GM18502 (cell line): Measurements from ENCODE around the gene LAMTOR4.

Experiments used
- ATAC-seq: cut with Tn5 transposase; IDR thresholded peaks from one replicate; pipeline ENCODE4 v1.9.1; 2021; ENCODE audit warnings: mild to moderate bottlenecking; ENCODE audit not compliant: unreplicated experiment, poor library complexity

The LAMTOR4 gene

DNA sequence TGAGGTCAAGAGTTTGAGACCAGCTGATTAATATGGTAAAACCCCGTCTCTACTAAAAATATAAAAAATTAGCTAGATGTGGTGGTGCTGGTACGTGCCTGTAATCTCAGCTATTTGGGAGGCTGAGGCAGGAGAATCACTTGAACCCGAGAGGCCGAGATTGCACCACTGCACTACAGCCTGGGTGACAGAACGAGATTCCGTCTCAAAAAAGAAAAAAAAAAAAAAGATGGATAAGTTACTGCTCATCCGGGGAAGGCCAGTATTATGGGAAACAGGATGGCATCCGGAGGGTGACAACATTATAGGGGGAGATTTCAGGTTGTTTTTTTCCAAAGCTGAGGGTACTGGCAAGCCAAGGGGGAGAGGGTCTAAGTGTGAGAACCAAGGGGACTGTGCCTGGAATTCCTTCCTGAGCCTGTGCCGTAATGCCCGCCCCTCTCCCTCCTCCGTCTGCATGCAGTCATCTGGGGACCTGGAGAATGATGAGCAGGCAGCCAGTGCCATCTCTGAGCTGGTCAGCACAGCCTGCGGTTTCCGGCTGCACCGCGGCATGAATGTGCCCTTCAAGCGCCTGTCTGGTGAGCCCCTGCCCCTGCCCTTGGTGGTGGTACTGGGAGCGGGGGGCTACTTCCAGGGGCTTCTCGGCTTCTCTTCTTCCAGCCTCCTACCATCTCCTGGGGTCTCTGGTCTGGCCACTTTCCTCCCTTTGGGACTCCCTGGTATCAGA is 4.4 kb downstream of the LAMTOR4 start:
- ATAC-seq = no peak

DNA sequence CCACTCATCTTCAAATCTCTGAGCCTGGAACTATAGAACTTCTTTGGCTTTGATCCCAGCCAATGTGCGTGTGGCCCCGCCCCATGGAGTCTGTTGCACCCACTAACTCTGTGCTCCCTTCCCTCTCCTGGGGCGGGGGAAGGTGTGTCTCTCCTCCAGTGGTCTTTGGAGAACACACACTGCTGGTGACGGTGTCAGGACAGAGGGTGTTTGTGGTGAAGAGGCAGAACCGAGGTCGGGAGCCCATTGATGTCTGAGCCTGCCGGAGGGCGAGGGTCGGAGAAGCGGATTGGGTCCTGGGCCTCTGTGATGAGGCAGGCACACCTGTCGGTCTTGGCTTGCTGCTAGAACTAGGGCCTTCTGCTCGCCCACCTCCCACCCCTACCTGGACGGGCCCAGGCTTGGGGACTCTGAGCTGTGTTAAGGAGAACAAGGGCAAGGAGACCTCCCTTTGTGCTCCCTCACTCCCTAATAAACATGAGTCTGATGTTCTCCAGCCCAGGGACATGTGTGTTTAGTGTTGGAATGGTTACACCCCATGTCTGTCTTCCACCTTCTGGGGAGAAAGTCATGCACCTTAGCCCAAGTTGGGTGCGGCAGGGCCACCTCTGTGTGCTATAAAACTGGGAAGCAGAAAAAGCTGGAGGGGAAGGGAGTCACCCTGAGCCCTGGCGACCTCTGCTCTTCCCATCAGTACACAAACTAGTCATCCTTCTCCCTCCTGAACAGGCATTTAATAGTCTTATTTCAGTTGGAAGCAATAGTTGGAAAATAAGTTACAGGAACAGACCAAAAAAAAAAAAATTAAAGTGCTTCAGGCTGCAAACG is 5.2 kb downstream of the LAMTOR4 start:
- no peak for ATAC-seq

DNA sequence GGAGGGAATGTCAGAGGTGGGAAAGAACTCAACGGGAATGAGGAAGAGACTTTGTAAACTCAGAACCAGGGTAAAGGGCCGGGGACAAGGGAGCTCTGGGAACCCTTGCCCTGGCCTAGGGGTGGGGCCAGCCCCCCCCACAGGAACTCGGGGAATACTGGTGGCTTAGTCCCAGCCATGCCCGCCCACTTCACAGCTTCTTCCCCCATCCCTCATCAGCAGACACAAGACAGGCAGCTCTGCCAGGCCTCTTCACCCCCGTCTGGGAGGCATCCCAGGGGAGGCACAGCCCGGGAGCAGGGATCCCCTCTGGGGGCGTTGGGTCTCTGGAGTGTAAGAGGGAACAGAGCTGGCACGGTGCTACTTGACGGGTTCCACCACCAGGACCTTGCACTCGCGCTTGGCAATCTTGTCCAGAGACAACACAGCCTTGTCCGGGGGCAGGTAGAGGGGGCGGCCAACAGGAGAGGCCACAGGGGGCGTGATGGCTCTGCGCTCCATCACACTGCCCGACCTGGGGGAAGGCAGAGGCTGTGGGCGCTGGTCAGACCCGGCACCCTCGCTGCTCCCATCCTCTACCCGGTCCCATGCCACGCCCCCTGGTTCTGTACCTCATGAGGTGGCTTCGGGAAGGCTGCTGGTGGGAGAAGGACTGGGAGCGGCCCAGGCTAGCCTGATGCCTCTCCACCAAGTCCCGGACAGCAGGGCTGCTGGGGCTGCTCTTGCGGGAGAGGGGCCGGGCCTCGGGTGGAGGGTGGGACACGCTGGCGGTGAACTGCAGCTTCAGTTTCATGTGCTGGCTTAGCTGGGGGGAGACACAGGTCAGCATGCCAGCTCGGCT is 6.2 kb downstream of the LAMTOR4 start:
- no peak for ATAC-seq

DNA sequence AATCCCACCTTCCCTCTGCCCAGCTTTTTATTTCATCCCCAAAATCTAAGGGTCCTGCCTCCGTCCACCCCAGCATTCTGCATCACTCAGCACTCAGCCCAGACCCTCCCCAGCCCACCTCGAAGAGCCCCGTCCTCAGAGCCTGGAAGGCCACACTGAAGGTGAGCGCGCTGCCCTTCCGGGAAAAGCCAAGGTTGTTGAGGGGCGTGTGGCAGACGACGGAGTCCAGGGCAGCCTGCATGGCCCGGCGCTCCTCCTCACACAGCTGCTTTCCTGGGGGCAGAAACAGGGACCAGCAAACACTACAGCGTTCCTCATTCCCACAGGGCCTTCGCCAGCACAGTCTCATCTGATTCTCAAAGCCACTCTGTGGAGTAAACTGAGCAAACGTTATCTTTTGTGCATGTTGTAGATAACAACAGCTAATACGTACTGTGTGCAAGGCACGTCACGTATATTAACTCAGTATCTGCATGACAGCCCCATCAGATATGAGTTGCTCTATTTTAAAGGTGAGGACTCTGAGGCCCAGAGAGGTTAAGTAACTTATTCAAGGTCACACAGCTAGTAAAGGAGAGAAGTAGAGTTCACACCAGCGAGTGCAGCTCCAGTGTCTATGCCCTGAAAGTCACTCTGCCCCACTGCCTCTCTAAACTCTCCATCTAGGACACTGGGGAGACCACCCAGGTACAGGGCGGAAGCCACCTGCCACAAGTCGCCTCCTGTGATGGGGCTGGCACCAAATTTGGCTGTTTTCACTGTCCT is 7.0 kb downstream of the LAMTOR4 start:
- no peak for ATAC-seq

DNA sequence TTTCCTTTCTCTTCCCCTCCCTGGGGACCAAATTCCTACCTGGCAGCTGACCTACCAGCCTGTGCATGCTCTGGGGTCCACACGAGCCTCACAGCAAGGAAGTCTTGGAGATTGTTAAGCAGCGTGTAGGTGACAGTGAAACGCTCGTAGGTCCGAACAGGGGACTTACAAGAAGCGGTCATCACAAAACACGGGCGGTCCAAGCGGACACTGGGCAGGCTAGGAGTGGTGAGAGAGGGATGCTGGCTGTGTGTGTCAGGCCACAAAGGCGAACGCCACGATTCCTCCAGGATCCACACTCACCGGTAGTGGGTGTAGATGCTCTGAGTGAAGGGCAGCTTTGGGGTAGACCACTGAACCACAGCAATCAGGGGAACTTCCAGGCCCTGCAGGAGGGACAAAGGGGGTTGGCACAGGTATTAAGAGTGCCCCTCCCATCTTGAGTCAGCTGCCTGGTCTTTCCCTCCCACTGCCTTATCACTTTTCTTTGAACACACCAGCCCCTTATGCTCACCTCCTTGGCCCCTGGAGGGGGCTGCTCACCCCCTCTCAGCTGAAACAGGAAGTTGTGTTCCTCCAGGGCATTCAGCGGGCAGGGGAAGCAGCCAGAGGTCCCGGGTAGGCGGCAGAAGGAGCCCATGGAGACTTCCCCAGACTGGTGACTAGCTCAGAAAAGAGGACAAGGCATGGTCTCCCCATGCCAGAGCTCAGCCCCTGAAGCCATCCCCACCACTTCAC is 7.8 kb downstream of the LAMTOR4 start:
- no peak for ATAC-seq

DNA sequence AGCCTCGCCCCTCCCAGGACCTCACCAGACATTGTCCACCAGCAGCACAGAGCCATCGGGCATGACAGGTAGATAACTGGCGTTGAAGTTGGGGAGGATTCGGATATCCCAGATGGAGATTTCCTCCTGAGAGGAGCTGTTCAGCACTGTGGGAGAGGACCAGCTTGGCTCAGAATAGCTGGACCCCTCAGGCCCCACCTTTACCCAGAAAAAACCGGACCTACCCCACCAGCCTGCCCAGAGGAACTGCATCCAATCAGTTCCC is 8.3 kb downstream of the LAMTOR4 start:
- no peak for ATAC-seq

DNA sequence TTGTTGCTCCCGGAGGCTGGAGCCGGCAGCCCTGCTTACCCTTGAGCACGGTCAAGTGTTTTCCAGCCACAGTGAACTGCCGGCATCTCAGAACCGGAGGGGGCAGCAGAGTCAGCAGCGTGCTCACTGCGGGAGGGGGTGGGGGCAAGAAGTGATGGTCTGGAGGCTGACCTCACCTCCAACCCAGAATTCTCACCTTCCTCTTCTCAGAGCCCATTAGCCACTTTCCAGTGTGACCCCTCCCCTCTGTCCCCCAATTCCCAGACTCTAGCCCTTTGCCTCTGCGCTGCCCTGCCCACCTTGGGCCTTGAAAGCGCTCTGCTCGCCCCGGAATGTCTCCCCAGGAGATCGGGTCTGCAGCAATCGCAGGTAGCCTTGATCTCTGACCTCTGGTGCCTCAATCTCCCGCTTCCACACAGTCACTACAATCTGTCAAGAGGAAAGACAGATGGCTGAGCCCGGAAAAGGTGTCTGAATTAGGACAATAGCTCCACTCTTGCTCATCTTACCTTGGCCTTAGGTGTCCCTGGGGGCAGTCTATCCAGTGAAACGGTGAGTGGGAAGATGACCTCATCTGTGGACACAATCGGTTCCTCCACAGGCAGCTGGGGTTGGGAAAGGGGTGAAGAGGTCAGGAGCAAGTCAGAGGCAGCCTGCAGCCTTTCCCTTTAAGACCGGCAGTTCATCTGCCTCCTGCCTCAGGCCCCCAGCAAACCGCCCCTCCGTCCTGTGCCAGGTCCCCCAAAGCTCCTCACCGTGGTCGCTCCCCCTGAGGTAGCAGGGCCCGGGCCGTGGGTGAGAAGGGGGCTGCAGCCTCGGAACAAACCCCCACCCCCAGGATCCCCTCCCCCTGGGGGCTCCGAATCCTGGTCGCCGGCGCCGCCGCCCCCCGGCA is 8.9 kb downstream of the LAMTOR4 start:
- ATAC-seq = no peak

DNA sequence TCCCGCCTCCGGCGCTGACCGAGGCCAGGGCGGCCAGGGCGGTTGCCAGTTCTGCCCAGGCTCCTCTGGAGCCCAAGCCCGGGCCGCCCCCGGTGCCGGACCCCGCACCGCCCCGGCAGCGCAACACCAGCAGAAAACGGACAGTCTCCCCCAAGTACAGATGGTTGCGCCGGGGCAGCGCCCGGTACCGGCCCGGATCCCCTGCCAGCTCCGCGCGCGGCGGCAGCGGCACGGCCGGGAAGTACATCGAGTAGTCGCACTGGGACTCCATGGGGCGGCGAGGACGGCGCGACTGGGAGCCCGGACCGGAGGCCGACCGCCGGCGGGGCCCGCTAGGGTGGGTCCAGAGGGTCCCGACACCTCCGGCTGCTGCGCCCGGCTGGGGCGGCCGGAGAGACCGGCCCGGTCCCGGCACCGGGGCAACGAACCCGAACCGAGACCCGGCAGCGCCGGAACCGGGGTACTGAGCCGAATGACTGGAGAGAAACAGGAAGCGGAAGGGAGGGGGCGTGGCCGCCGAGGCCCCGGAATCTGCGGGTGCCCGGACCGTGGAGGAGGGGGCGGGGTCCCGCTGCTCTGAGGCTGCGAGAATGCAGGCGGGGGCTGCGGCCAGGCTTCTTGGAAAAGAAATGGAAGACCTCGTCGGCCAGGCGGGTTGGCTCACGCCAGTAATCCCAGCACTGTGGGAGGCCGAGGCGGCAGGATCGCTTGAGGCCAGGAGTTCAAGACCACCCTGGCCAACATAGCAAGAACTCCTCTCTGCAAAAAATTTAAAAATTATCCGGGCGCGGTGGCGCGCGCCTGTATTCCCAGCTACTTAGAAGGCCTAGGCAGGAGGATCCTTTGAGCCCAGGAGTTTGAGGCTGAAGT is 9.7 kb downstream of the LAMTOR4 start, which contains the start of gene TRAPPC14:
TSS of gene TRAPPC14 (minus strand) at position 495 of the 870 bp plus-strand sequence. CDS start at position 271, 224 bp downstream.
- peak; percentile 76 for ATAC-seq

DNA sequence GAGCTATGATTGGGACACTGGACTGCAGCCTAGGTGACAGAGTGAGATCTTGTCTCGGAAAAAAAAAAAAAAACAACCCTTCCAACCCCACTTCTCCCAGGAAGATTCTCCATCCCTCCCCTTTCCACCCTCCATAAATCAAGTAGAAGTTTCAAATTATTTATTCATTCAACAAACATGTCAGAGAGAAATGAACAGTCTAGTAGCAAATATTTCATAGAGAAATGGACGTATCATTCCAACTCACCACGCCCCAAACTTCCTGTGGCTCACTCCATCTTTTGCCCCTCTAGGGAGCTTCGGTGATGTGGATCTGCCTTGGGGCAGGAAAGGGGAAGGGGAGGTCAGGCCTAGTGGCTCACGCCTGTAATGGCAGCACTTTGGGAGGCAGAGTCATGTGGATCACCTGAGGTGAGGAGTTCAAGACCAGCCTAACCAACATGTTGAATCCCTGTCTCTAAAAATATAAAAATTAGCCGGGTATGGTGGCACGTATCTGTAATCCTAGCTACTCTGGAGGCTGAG is 10.4 kb downstream of the LAMTOR4 start:
- no peak for ATAC-seq

DNA sequence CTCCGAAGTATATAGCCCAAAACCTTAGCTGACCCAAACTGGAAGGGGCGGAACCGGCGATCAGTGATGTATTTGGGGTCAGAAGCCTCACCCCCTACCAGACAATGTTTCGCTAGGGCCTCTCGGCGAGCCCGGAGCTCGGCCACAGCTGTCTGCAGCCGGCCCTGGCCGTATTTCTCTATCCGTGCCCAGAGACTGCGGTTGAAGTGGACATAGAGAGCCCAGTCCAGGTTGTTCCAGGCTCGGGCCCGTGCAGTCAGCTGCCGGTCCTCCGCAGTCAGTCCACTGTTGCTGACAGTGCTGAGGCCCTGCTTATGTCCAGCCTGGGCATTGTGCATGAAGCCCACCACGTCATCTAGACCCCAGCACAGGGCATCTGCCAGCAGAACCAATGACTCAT is 11.3 kb downstream of the LAMTOR4 start:
- no peak for ATAC-seq

DNA sequence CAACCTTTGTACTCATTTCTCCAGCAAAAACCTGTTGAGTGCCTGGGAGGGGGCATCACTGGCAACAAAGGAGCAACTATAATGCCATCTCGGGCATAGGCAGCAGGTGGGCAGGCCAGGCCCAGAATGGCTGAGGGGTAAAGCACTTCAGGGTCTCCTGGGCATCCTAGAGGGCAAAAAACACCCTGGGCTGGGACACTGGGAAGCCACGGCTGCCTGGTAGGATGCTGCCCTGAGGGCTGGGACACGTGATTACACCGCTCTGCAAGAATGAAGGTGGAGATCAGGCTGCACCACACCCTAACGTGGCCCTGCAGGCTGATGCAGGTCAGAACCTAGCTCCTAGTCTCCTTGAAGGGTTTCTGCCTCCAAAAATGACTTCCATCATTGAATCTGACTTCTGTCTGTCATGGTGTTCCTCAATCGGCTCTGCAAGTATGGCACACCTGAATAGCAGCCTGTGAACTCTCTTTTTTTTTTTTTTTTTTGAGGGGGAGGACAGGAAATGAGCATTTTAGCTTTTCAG is 14.4 kb downstream of the LAMTOR4 start:
- ATAC-seq = no peak

DNA sequence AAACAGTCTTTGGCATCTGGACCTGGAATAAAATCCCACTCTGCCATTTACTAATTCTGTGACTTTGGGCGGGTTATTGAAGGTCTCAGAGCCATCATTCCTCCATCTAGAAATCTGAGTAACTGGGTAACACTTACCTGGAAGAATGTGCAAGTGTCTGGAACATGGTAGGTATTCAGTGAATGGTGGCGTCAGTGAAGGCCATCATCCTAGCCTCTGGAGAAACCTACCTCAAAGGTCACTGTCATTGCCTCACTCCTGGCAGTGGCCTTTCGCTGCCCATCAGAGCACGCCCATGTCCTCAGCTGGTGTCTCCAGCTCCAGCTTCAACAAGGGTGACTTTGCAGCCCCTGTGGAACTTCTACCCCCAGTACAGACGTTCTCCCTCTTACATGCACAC is 15.2 kb downstream of the LAMTOR4 start:
- no peak for ATAC-seq

DNA sequence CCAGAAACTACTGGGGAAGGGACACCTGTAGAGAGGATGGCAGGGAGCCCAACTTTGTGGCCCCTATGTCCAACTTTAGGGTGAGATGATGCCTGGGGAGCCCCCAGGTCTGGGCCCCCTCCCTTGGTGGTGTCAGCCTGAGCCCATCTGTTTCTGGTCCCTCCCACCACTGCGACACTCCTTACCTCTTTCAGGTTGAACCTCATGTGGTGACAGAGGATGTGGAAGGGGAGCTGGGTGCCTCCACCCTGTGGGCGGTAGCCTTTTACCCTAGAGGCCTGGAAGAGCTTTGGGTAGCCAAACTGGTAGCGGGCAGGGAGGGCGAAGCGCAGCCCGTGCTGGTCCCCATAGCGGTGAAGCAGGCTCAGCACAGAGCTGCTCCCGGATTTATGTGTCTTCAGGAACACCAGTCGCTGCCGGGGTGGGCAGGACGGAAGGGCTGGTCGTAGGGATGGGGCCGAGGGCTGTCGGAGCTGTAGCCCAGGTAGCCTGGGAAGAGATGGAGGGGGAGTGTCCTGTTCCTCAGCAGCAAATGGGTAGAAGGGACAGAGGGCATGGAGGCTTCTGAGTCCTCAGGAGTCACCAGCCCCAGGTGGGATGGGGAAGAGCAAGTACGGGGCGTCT is 17.7 kb downstream of the LAMTOR4 start:
- no peak for ATAC-seq

DNA sequence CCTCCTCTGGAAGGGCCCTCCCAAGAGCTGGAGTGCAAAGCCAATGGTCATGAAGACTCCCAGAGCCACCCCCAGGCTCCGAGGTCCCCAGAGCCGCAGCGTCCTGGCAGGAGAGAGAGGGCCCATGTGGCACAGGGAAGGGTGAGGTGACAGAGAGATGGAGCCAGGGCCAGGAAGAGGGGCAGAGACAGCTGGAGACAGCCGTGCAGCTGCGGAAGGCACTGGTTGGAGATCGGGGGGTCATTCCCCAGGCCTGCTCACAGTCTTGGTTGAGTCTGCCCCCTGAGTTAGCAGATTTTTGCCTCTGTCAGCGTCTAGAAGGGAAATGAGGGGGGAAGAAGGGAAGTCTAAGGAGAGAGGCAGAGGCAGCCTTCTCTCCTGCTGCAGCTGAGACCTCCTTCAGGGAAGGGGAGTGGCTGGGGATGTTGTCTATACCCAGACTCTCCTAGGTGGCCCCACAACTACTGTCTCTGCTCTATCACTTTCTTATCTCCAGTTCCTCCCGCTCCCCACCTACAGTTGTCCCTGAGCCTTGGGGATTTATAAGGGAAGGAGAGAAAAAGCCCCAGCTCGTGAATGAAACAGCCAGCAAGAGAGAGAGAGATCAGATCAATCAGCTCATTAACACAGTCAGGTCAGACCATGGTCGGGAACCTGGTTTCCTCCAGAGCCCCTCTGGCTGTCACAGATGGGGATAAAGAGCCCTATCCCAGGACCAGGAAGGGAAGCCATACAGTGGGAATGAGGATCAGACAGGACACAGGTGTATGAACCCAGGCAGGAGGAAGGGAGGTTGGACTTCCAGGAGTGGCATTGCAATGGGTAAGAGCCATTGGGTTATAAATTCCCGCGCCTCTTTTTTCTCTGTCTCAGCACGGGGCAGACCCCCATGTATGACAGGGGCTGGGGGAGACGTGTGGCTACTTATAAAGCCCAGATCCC is 18.5 kb downstream of the LAMTOR4 start:
- ATAC-seq = no peak

DNA sequence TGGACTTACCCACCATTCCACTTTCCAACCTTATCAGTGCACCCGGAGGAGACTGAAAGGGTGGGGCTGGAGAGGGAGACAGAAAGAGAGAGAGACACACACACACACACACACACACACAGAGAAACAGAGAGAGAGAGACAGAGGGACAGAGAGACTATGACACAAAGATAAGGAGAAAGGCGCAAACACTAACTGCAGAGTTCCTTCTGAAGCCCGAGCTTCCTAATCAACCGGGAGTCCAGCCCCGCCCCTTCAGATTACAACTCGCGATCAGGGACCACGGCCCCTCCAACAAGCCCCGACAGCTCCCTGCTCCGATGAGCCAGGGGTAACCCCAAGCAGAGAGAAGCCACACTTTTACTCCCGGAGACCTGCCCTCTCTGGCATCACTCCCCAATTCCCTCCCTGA is 19.2 kb downstream of the LAMTOR4 start:
- ATAC-seq = no peak
